ENCODE measurements around the gene RAPGEF6. TPM values are rescaled to one million over a fixed set of nuclear protein-coding genes. Genes with fewer than 3 reads are reported as not detected.

RAPGEF6 gene
- total and polyA plus RNA-seq, 11 donors = 2.3 to 13.9 (median 8.6) TPM

DNA sequence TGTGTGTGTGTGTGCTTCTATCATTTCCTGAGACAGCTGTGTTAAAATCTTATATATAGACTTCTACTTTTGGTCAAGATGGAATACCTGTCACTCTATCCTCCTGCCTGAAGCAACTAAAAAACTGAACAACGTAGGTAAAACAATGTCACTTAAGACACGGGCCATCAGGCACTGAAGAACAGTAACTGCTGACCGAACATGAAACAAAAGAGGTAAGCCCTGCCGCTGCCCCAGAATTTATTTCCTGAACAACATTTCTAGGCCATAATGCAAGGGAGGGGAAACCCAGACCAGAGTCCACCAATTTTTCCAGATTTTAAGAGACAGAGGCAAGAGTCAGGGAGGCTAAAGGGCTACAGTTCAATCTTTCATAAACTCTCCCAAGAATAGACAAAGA, 215.2 kb downstream of the RAPGEF6 start:
- no peaks in the 10 kb centered on the region for H3K9me3 ChIP-seq
- TF ChIP-seq CTCF (IDR thresholded peaks at IDR 0.05) (no peak), POLR2A (IDR thresholded peaks at IDR 0.05) (no peak)
- H3K27me3 ChIP-seq = no peaks in the 10 kb centered on the region
- H3K27ac ChIP-seq = no peak overlapping the region
- intact Hi-C loops (cut with DNase I) = loop anchor here in 9 of 10 donors (5.0 to 10.0 kb wide), 9 partner anchors 245 to 1645 kb away; partner anchors contain the start of genes HINT1 (in 5 of the 9), CHSY3 (in 3 of the 9) and LYRM7 (in 2 of the 9)
- 68 to 86% (median 81%) methylated on average over 4 of the region's 4 CpGs for WGBS, 4 donors
- peaks cover 0 to 33% (median 6%) of the 10 kb centered on the region in 9 donors for H3K36me3 ChIP-seq
- peaks cover 0 to 6% (median 0%) of the 10 kb centered on the region in 12 donors for H3K4me1 ChIP-seq
- no peak for DNase-seq
- ATAC-seq = no peak
- no peak overlapping the region for H3K4me3 ChIP-seq

GRCh38 chr5:131418846-131419245, 216.2 kb downstream of the RAPGEF6 start:
- DNase-seq (no peak), ATAC-seq (no peak)
- Histone ChIP-seq H3K9me3 (no peaks in the 10 kb centered on the region), H3K4me3 (no peak overlapping the region), H3K4me1 (peaks cover 0 to 6% (median 0%) of the 10 kb centered on the region in 12 donors), H3K36me3 (peaks cover 0 to 27% (median 11%) of the 10 kb centered on the region in 9 donors), H3K27ac (no peak overlapping the region), H3K27me3 (no peaks in the 10 kb centered on the region)
- TF ChIP-seq CTCF (IDR thresholded peaks at IDR 0.05) (no peak), POLR2A (IDR thresholded peaks at IDR 0.05) (no peak)
- intact Hi-C loops (cut with DNase I) = loop anchor here in 9 of 10 donors (5.0 to 10.0 kb wide), 7 partner anchors 244 to 1524 kb away; partner anchors contain the start of genes HINT1 (in 5 of the 9), CHSY3 (in 3 of the 9) and LYRM7 (in 2 of the 9)
- WGBS, 4 donors = 92 to 96% (median 95%) methylated on average over 7 of the region's 7 CpGs

DNA sequence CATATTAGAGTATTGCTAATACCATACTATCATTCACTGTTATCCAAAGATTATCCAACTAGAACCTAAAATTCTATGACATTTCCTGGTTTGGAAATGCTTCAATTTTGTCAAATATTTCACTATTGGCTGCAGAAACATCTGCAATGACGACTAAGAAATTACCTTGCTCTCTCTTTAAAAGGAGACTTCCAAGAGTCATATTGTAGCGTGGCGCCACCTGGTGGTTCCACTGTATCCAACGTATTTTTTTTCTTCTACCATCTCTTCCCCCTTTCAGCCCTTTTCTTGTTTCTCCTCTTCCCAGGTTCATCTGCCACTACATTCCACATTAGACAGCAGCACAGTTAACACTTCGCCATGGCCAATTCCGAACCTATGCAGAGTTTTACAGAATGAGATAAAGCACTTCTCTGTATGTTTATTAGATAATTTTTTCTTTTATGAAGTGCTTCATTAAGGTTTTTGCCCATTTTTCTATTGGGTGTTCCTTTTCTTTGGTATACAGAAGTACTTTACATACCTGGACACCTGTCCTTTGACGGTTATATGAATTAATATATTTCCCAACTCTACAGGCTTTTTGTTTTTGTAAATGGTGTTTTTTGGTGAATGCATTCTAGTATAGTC, 217.7 kb downstream of the RAPGEF6 start:
- Histone ChIP-seq H3K36me3 (peaks cover 0 to 23% (median 6%) of the 10 kb centered on the region in 9 donors), H3K27ac (no peak overlapping the region), H3K4me1 (peaks cover 0 to 6% (median 0%) of the 10 kb centered on the region in 12 donors), H3K9me3 (no peaks in the 10 kb centered on the region), H3K27me3 (no peaks in the 10 kb centered on the region), H3K4me3 (no peak overlapping the region)
- intact Hi-C loops (cut with DNase I) = loop anchor here (1.0 to 10.0 kb wide), 8 partner anchors 243 to 1523 kb away; partner anchors contain the start of genes HINT1 (in 6 of the 10), CHSY3 (in 3 of the 10) and LYRM7 (in 2 of the 10)
- no peak for TF ChIP-seq POLR2A (IDR thresholded peaks at IDR 0.05)
- TF ChIP-seq CTCF (IDR thresholded peaks at IDR 0.05) = peak; percentile 71 to 93 (median 84)
- DNase-seq (peak; percentile 49 to 86 (median 70)), ATAC-seq (peak in 2 of 4 donors; percentile 47 to 59)
- 23 to 25% (median 25%) methylated on average over 7 of the region's 7 CpGs for WGBS, 4 donors

GRCh38 chr5:131416729-131417128, 218.3 kb downstream of the RAPGEF6 start:
- H3K4me3 ChIP-seq = no peak overlapping the region
- WGBS, 4 donors = 76 to 84% (median 81%) methylated on average over 3 of the region's 3 CpGs
- no peak overlapping the region for H3K27ac ChIP-seq
- TF ChIP-seq POLR2A (IDR thresholded peaks at IDR 0.05) (no peak), CTCF (IDR thresholded peaks at IDR 0.05) (no peak)
- H3K4me1 ChIP-seq = peaks cover 0 to 6% (median 0%) of the 10 kb centered on the region in 12 donors
- ATAC-seq (no peak), DNase-seq (no peak)
- no peaks in the 10 kb centered on the region for H3K9me3 ChIP-seq
- peaks cover 0 to 18% (median 5%) of the 10 kb centered on the region in 9 donors for H3K36me3 ChIP-seq
- intact Hi-C loops (cut with DNase I) = loop anchor here (1.0 to 10.0 kb wide), 8 partner anchors 242 to 1522 kb away; partner anchors contain the start of genes HINT1 (in 6 of the 10), CHSY3 (in 3 of the 10) and LYRM7 (in 2 of the 10)
- H3K27me3 ChIP-seq = no peaks in the 10 kb centered on the region

Measured in heart left ventricle (tissue), 16 donors.